ENCODE data around the gene ZNF804B.

ZNF804B gene

DNA sequence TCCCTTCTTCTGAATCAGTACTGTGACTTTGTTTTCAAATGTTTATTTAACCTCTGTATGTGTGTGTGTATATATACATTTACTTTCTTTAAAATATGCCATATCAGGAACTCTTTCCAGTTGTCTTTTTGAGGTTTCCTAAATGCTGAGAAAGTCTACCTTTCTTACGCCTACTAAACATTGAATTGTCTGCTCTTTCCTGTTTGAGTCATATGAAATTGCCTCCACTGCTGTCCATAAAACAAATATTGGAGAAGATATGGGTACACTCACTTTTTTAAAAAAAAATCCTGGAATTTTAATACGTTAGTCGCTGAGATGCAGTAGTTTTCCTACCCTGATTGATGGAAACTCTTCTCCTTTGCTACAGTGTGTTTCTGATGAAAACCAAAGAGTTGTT lies 334.8 kb downstream of the ZNF804B start:
- TF ChIP-seq, protein P1, sequence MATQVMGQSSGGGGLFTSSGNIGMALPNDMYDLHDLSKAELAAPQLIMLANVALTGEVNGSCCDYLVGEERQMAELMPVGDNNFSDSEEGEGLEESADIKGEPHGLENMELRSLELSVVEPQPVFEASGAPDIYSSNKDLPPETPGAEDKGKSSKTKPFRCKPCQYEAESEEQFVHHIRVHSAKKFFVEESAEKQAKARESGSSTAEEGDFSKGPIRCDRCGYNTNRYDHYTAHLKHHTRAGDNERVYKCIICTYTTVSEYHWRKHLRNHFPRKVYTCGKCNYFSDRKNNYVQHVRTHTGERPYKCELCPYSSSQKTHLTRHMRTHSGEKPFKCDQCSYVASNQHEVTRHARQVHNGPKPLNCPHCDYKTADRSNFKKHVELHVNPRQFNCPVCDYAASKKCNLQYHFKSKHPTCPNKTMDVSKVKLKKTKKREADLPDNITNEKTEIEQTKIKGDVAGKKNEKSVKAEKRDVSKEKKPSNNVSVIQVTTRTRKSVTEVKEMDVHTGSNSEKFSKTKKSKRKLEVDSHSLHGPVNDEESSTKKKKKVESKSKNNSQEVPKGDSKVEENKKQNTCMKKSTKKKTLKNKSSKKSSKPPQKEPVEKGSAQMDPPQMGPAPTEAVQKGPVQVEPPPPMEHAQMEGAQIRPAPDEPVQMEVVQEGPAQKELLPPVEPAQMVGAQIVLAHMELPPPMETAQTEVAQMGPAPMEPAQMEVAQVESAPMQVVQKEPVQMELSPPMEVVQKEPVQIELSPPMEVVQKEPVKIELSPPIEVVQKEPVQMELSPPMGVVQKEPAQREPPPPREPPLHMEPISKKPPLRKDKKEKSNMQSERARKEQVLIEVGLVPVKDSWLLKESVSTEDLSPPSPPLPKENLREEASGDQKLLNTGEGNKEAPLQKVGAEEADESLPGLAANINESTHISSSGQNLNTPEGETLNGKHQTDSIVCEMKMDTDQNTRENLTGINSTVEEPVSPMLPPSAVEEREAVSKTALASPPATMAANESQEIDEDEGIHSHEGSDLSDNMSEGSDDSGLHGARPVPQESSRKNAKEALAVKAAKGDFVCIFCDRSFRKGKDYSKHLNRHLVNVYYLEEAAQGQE (IDR thresholded peaks at IDR 0.05; ENCODE audit: insufficient replicate concordance, low read depth): no peak
- TF ChIP-seq SPI1 (IDR thresholded peaks at IDR 0.05; ENCODE audit: borderline replicate concordance, low read depth) (no peak), POLR2AphosphoS5 (IDR thresholded peaks at IDR 0.05; ENCODE audit: low read depth) (no peak), GABPA (IDR thresholded peaks at IDR 0.05; ENCODE audit: low read depth) (no peak)
- TF ChIP-seq, protein P2, sequence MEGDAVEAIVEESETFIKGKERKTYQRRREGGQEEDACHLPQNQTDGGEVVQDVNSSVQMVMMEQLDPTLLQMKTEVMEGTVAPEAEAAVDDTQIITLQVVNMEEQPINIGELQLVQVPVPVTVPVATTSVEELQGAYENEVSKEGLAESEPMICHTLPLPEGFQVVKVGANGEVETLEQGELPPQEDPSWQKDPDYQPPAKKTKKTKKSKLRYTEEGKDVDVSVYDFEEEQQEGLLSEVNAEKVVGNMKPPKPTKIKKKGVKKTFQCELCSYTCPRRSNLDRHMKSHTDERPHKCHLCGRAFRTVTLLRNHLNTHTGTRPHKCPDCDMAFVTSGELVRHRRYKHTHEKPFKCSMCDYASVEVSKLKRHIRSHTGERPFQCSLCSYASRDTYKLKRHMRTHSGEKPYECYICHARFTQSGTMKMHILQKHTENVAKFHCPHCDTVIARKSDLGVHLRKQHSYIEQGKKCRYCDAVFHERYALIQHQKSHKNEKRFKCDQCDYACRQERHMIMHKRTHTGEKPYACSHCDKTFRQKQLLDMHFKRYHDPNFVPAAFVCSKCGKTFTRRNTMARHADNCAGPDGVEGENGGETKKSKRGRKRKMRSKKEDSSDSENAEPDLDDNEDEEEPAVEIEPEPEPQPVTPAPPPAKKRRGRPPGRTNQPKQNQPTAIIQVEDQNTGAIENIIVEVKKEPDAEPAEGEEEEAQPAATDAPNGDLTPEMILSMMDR (IDR thresholded peaks at IDR 0.05; ENCODE audit: insufficient read depth, low read length): no peak
- Histone ChIP-seq H3K27me3 (ENCODE audit: insufficient read depth, poor library complexity, severe bottlenecking) (no peaks in the 10 kb centered on the region), H3K4me3 (replicated peaks; ENCODE audit: insufficient read depth, low read length) (no peak overlapping the region), H3K27ac (replicated peaks) (no peak overlapping the region)
- DNase-seq (ENCODE audit: low read depth in 1 of 2, low spot score in 1 of 2): no peak

- Histone ChIP-seq H3K27me3 (ENCODE audit: insufficient read depth, poor library complexity, severe bottlenecking) (no peaks in the 10 kb centered on the region), H3K4me3 (replicated peaks; ENCODE audit: insufficient read depth, low read length) (no peak overlapping the region), H3K27ac (replicated peaks) (no peak overlapping the region)
- DNase-seq (ENCODE audit: low read depth in 1 of 2, low spot score in 1 of 2): no peak
- TF ChIP-seq SPI1 (IDR thresholded peaks at IDR 0.05; ENCODE audit: borderline replicate concordance, low read depth): no peak
- no peak for TF ChIP-seq GABPA (IDR thresholded peaks at IDR 0.05; ENCODE audit: low read depth)
- no peak for TF ChIP-seq POLR2AphosphoS5 (IDR thresholded peaks at IDR 0.05; ENCODE audit: low read depth)
- TF ChIP-seq, protein P2 (IDR thresholded peaks at IDR 0.05; ENCODE audit: insufficient read depth, low read length): no peak
- TF ChIP-seq, protein P1 (IDR thresholded peaks at IDR 0.05; ENCODE audit: insufficient replicate concordance, low read depth): no peak
These were observed 344.1 kb downstream of the ZNF804B start for GRCh38 chr7:89103564-89103963.

DNA sequence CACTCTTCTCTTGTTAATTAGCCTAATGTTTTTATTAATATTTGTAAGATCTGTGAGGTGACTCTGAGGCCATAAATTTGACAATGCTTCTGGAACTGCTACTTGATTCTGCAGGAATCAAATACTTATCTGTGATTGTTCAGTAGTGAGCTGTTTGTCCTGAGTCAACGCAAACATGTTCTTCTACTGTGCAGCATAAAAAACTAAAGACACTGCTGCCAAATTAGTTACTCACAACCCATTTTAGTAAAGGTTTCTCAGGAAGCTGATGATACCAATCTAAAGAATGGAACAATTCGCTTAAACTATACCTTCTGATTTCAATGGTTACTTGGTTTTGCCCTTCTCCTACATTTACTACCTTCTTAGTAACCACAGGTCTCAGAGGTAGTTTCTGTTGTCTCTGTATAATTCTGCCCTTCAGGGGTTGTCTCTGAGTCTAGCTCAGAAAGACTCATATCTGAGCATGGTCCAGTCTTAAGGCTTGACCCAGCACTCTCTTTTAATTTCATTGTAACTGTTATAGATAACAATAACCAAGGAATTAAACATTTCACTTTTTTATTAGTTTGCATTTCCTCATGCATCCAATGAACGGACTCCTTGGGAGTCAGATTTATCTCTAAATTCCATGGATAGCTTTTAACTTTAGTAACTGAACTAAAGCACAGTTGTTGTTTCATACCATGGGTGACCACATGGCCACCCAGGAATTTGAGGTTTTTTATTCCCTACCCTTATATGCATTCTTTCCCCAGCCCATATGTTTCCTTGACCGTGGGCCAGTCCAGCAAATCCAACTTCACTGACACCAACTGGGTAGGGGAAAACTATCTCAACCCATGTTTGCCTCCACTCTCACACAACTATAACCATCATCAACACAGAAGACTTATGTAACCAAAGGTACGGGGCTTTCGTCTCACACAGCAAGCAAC lies 345.5 kb downstream of the ZNF804B start:
- H3K4me3 ChIP-seq (replicated peaks; ENCODE audit: insufficient read depth, low read length): no peak overlapping the region
- DNase-seq (ENCODE audit: low read depth in 1 of 2, low spot score in 1 of 2): no peak
- TF ChIP-seq, protein P2 (IDR thresholded peaks at IDR 0.05; ENCODE audit: insufficient read depth, low read length): no peak
- TF ChIP-seq SPI1 (IDR thresholded peaks at IDR 0.05; ENCODE audit: borderline replicate concordance, low read depth) (no peak), POLR2AphosphoS5 (IDR thresholded peaks at IDR 0.05; ENCODE audit: low read depth) (no peak), GABPA (IDR thresholded peaks at IDR 0.05; ENCODE audit: low read depth) (no peak)
- TF ChIP-seq, protein P1 (IDR thresholded peaks at IDR 0.05; ENCODE audit: insufficient replicate concordance, low read depth): no peak
- H3K27me3 ChIP-seq (ENCODE audit: insufficient read depth, poor library complexity, severe bottlenecking): no peaks in the 10 kb centered on the region
- H3K27ac ChIP-seq (replicated peaks): no peak overlapping the region
